Hematopoietic multipotent progenitor cell treated with erythropoietin and hydrocortisone succinate and interleukin-3 and kit ligand, for 15 days (in vitro differentiated cells): Measurements from ENCODE around the gene ARFRP1.
"Not testable (repeated sequence)": the region's sequence is repeated elsewhere in the genome, so short reads cannot be mapped to it uniquely, and the experiment has no call there.

Experiments
- DNase-seq: peaks from one replicate; pipeline ENCODE4 v3.0.0-alpha.2; 2015; ENCODE audit warnings: low spot score

Gene ARFRP1

GRCh38 chr20:63675681-63676368, 32.0 kb downstream of the ARFRP1 start:
- DNase-seq = no peak

GRCh38 chr20:63673951-63674350, 33.8 kb downstream of the ARFRP1 start:
- DNase-seq = no peak

- no peak for DNase-seq
Measured at GRCh38 chr20:63672666-63673065, 35.1 kb downstream of the ARFRP1 start.

GRCh38 chr20:63671695-63672094, 36.1 kb downstream of the ARFRP1 start:
- DNase-seq = not testable (repeated sequence)

- DNase-seq = no peak
Measured at GRCh38 chr20:63668351-63668750, 39.4 kb downstream of the ARFRP1 start.

- DNase-seq = no peak
Measured at GRCh38 chr20:63667858-63668257, 39.9 kb downstream of the ARFRP1 start.

- DNase-seq = no peak
Measured at GRCh38 chr20:63665708-63666107, 42.1 kb downstream of the ARFRP1 start.

GRCh38 chr20:63664861-63665594, 42.7 kb downstream of the ARFRP1 start:
- DNase-seq = no peak

GRCh38 chr20:63664143-63664851, 43.5 kb downstream of the ARFRP1 start:
- no peak for DNase-seq

- DNase-seq = no peak
Measured at GRCh38 chr20:63663332-63664066, 44.3 kb downstream of the ARFRP1 start.

GRCh38 chr20:63662813-63663189, 45.0 kb downstream of the ARFRP1 start:
- DNase-seq = no peak

GRCh38 chr20:63661959-63662812, 45.6 kb downstream of the ARFRP1 start:
- no peak for DNase-seq

GRCh38 chr20:63661108-63661507, 46.7 kb downstream of the ARFRP1 start:
- no peak for DNase-seq

- DNase-seq = no peak
Measured at GRCh38 chr20:63660622-63661021, 47.2 kb downstream of the ARFRP1 start.

- not testable (repeated sequence) for DNase-seq
Measured at GRCh38 chr20:63660174-63660573, 47.6 kb downstream of the ARFRP1 start.

GRCh38 chr20:63659370-63659769, 48.4 kb downstream of the ARFRP1 start:
- no peak for DNase-seq

GRCh38 chr20:63658749-63659187, 49.0 kb downstream of the ARFRP1 start:
- DNase-seq = no peak

GRCh38 chr20:63657937-63658748, 49.6 kb downstream of the ARFRP1 start, which contains the start of gene RTEL1:
Gene RTEL1, plus strand, starts transcription at chr20:63658312. Its CDS starts 1,091 bp downstream, at chr20:63659403.
- DNase-seq = peak; percentile 89

- DNase-seq = no peak
Measured at GRCh38 chr20:63657260-63657936, 50.4 kb downstream of the ARFRP1 start.

GRCh38 chr20:63656451-63656850, 51.3 kb downstream of the ARFRP1 start:
- DNase-seq = no peak
